H1 (cell line): ENCODE data around the gene CALCOCO2. TPM values are rescaled to one million over a fixed set of nuclear protein-coding genes. Genes with fewer than 3 reads are reported as not detected.

Experiments used
- CTCF ChIA-PET: fragments of 300-600 bp; sonication (Branson Sonifier 250); formaldehyde crosslinking; loops from one replicate; lab custom pipeline; 2021; ENCODE audit not compliant: partially characterized antibody; lab: Charles Lee
- POLR2A ChIA-PET: fragments of 300-600 bp; sonication (Branson Sonifier 250); formaldehyde crosslinking; loops from one replicate; lab custom pipeline; 2021; ENCODE audit warnings: inconsistent platforms; ENCODE audit not compliant: partially characterized antibody; lab: Charles Lee
- DNase-seq, 2 experiments: peaks; one replicate each; pipeline versions ENCODE4 v3.0.0 to v3.0.0-alpha.2; 2010 to 2022; ENCODE audit warnings: low spot score in 2 of 2, low read depth in 1 of 2, mixed read lengths in 1 of 2
- FAIRE-seq: peaks from 2 replicates; lab custom pipeline; 2011; peaks lifted over from hg19 to GRCh38; lab: Jason Lieb, UNC
- H2AFZ ChIP-seq: 2 replicates; pipeline ENCODE4 v1.8.1; 2012; ENCODE audit warnings: low read length, inconsistent platforms
- H2AK5ac ChIP-seq: 2 replicates; pipeline ENCODE4 v1.6.1; 2013; ENCODE audit warnings: low read depth, low read length
- H2BK120ac ChIP-seq: replicated peaks from 2 replicates; pipeline ENCODE3; 2013; ENCODE audit warnings: low read depth, low read length, inconsistent platforms
- H2BK12ac ChIP-seq: 2 replicates; pipeline ENCODE4 v1.6.1; 2013; ENCODE audit warnings: low read depth, low read length
- H2BK15ac ChIP-seq: 2 replicates; pipeline ENCODE4 v1.6.1; 2013; ENCODE audit warnings: low read length
- H2BK20ac ChIP-seq: 2 replicates; pipeline ENCODE4 v1.6.1; 2013; ENCODE audit warnings: low read length
- H2BK5ac ChIP-seq: 2 replicates; pipeline ENCODE4 v1.6.1; 2013; ENCODE audit warnings: low read depth, low read length
- H3K14ac ChIP-seq: 2 replicates; pipeline ENCODE4 v1.6.1; 2013; ENCODE audit warnings: inconsistent platforms; ENCODE audit not compliant: insufficient read length
- H3K18ac ChIP-seq: 2 replicates; pipeline ENCODE4 v1.6.1; 2013; ENCODE audit warnings: low read length; ENCODE audit errors: extremely low read depth
- H3K23ac ChIP-seq: 2 replicates; pipeline ENCODE4 v1.6.1; 2013; ENCODE audit warnings: inconsistent platforms; ENCODE audit not compliant: insufficient read length
- H3K23me2 ChIP-seq: 2 replicates; pipeline ENCODE4 v1.6.1; 2013; ENCODE audit warnings: low read depth, low read length
- H3K27ac ChIP-seq: 2 replicates; pipeline ENCODE4 v1.6.1; 2011; ENCODE audit warnings: low read depth, low read length, inconsistent platforms
- H3K27me3 ChIP-seq, 4 experiments: replicated peaks in 1 of 4; 1 replicate in 1 of 4; 2 replicates in 3 of 4; pipeline versions ENCODE4 v1.6.1 to v1.8.1; 2011 to 2013; ENCODE audit warnings: low read length in 3 of 4, mild to moderate bottlenecking in 3 of 4, inconsistent platforms in 2 of 4, mixed read lengths in 2 of 4, moderate library complexity in 1 of 4; ENCODE audit not compliant: control insufficient read depth in 3 of 4, insufficient read depth in 3 of 4; ENCODE audit errors: extremely low read depth in 1 of 4
- H3K36me3 ChIP-seq, 4 experiments: 2 replicates each; pipeline versions ENCODE4 v1.6.1 to v1.8.1; 2011 to 2013; ENCODE audit warnings: mild to moderate bottlenecking in 4 of 4, low read length in 3 of 4, moderate library complexity in 2 of 4, control low read depth in 1 of 4, inconsistent platforms in 1 of 4; ENCODE audit not compliant: insufficient read depth in 4 of 4, control insufficient read depth in 2 of 4
- H3K4ac ChIP-seq: replicated peaks from 2 replicates; pipeline ENCODE3; 2013; ENCODE audit warnings: low read length, low read depth, mixed read lengths, inconsistent platforms; ENCODE audit not compliant: insufficient read length
- H3K4me1 ChIP-seq, 4 experiments: replicated peaks in 1 of 4; 1 replicate in 1 of 4; 2 replicates in 3 of 4; pipeline versions ENCODE4 v1.6.1 to v1.8.1; 2011 to 2013; ENCODE audit warnings: low read length in 3 of 4, inconsistent platforms in 2 of 4, mixed read lengths in 1 of 4; ENCODE audit not compliant: insufficient read depth in 4 of 4, control insufficient read depth in 3 of 4
- H3K4me2 ChIP-seq, 2 experiments: 2 replicates each; pipeline versions ENCODE4 v1.6.1 to v1.8.1; 2011 to 2013; ENCODE audit warnings: low read depth in 2 of 2, low read length in 2 of 2, control low read depth in 1 of 2, inconsistent platforms in 1 of 2, mild to moderate bottlenecking in 1 of 2; ENCODE audit not compliant: insufficient read depth in 1 of 2
- H3K4me3 ChIP-seq, 4 experiments: fragments of 200-600, 300-600 bp in 1 of 4; sonication (generic), shearing (Covaris generic), sonication (Bioruptor Twin) in 1 of 4; 2 replicates each; pipeline versions ENCODE4 v1.5.1 to v1.8.1; 2011 to 2016; ENCODE audit warnings: low read length in 4 of 4, low read depth in 3 of 4, control low read depth in 2 of 4, inconsistent platforms in 2 of 4, mild to moderate bottlenecking in 2 of 4, mixed read lengths in 1 of 4, moderate library complexity in 1 of 4; ENCODE audit not compliant: insufficient read depth in 2 of 4; ENCODE audit errors: extremely low read depth in 1 of 4
- H3K56ac ChIP-seq: replicated peaks from 2 replicates; pipeline ENCODE3; 2013; ENCODE audit warnings: low read depth, mild to moderate bottlenecking, mixed read lengths, low read length, inconsistent platforms; ENCODE audit not compliant: insufficient read length
- H3K79me1 ChIP-seq: 2 replicates; pipeline ENCODE4 v1.6.1; 2013; ENCODE audit warnings: low read depth, low read length, control low read depth
- H3K79me2 ChIP-seq, 2 experiments: 2 replicates each; pipeline versions ENCODE4 v1.6.1 to v1.8.1; 2012 to 2013; ENCODE audit warnings: low read length in 2 of 2, mild to moderate bottlenecking in 2 of 2, inconsistent platforms in 1 of 2; ENCODE audit not compliant: insufficient read depth in 2 of 2, control insufficient read depth in 1 of 2
- H3K9ac ChIP-seq, 4 experiments: replicated peaks in 1 of 4; 1 replicate in 1 of 4; 2 replicates in 3 of 4; pipeline versions ENCODE4 v1.6.1 to v1.8.1; 2011 to 2013; ENCODE audit warnings: low read depth in 3 of 4, low read length in 3 of 4, control low read depth in 2 of 4, mild to moderate bottlenecking in 2 of 4, moderate library complexity in 2 of 4, inconsistent platforms in 1 of 4; ENCODE audit errors: extremely low read depth in 1 of 4
- H3K9me3 ChIP-seq, 2 experiments: 2 replicates each; pipeline versions ENCODE4 v1.6.1 to v1.8.1; 2012 to 2013; ENCODE audit warnings: mild to moderate bottlenecking in 2 of 2, moderate library complexity in 2 of 2, control low read depth in 1 of 2, inconsistent platforms in 1 of 2, low read depth in 1 of 2, low read length in 1 of 2, mixed read lengths in 1 of 2; ENCODE audit not compliant: insufficient read depth in 2 of 2
- H4K20me1 ChIP-seq, 2 experiments: replicated peaks in 1 of 2; 2 replicates each; pipeline versions ENCODE3 to v1.8.1; 2011 to 2013; ENCODE audit warnings: inconsistent platforms in 2 of 2, low read length in 2 of 2, mild to moderate bottlenecking in 1 of 2; ENCODE audit not compliant: insufficient read depth in 2 of 2, control insufficient read depth in 1 of 2
- H4K5ac ChIP-seq: 2 replicates; pipeline ENCODE4 v1.6.1; 2013; ENCODE audit warnings: low read length, low read depth, mixed read lengths, inconsistent platforms; ENCODE audit not compliant: insufficient read length
- H4K8ac ChIP-seq: 2 replicates; pipeline ENCODE4 v1.8.0; 2013; ENCODE audit warnings: mild to moderate bottlenecking, moderate library complexity, low read length, inconsistent platforms; ENCODE audit not compliant: insufficient read depth; ENCODE audit errors: extremely low read depth
- H4K91ac ChIP-seq: replicated peaks from 2 replicates; pipeline ENCODE3; 2013; ENCODE audit warnings: low read length, mixed read lengths, inconsistent platforms; ENCODE audit not compliant: insufficient read length
- CTCF ChIP-seq, 3 experiments: IDR thresholded peaks; 1 replicate in 2 of 3; 2 replicates in 1 of 3; pipeline versions ENCODE4 v1.5.1 to v1.6.1; 2011; ENCODE audit warnings: low read length in 3 of 3, mild to moderate bottlenecking in 3 of 3, inconsistent platforms in 2 of 3, low read depth in 1 of 3, moderate library complexity in 1 of 3; ENCODE audit not compliant: insufficient read depth in 1 of 3; ENCODE audit errors: control extremely low read depth in 1 of 3
- FOSL1 ChIP-seq: IDR thresholded peaks from 2 replicates; pipeline ENCODE4 v1.6.1; 2011; ENCODE audit warnings: mild to moderate bottlenecking, low read depth, low read length, moderate library complexity; ENCODE audit not compliant: insufficient read depth
- HDAC6 ChIP-seq: IDR thresholded peaks from one replicate; pipeline ENCODE4 v1.7.1; 2012; ENCODE audit warnings: low read depth, mild to moderate bottlenecking, inconsistent platforms, low read length, moderate library complexity
- JUN ChIP-seq: IDR thresholded peaks from 2 replicates; pipeline ENCODE4 v1.6.1; 2011; ENCODE audit warnings: low read depth, mild to moderate bottlenecking, improper control_type of control experiment, low read length
- KDM5A ChIP-seq: fragments of 200-600 bp; IDR thresholded peaks from 2 replicates; pipeline ENCODE4 v1.7.1; 2012; ENCODE audit warnings: mild to moderate bottlenecking, low read length, inconsistent platforms, mixed read lengths
- RAD21 ChIP-seq, 2 experiments: IDR thresholded peaks in 1 of 2; conservative IDR thresholded peaks in 1 of 2; 2 replicates each; pipeline ENCODE4 v1.6.1; 2011; ENCODE audit warnings: low read depth in 2 of 2, low read length in 2 of 2, improper control_type of control experiment in 1 of 2, inconsistent platforms in 1 of 2, mild to moderate bottlenecking in 1 of 2, moderate library complexity in 1 of 2
- RBBP5 ChIP-seq: IDR thresholded peaks from 2 replicates; pipeline ENCODE4 v1.7.1; 2012; ENCODE audit warnings: low read depth, mild to moderate bottlenecking, inconsistent platforms, low read length, moderate library complexity, borderline replicate concordance
- SP2 ChIP-seq: IDR thresholded peaks from 2 replicates; pipeline ENCODE4 v1.6.1; 2012; ENCODE audit warnings: mild to moderate bottlenecking, low read length, inconsistent platforms
- TCF12 ChIP-seq: IDR thresholded peaks from 2 replicates; pipeline ENCODE4 v1.6.1; 2011; ENCODE audit warnings: low read depth, mild to moderate bottlenecking, low read length
- YY1 ChIP-seq: IDR thresholded peaks from 2 replicates; pipeline ENCODE4 v1.6.1; 2011; ENCODE audit warnings: low read depth, mild to moderate bottlenecking, low read length
- WGBS, 2 experiments: shearing (Covaris generic) in 1 of 2; methylation state at CpG; one replicate each; pipeline versions ENCODE4 v1.1.6 to v1.1.7; 2013 to 2015; ENCODE audit warnings: low lambda C conversion rate in 2 of 2, mixed read lengths in 2 of 2, inconsistent platforms in 1 of 2, low coverage in 1 of 2, missing lambda C conversion rate in 1 of 2; ENCODE audit not compliant: insufficient replicate concordance in 2 of 2, insufficient coverage in 1 of 2, insufficient read length in 1 of 2; ENCODE audit errors: extremely low coverage in 1 of 2, missing lambda C conversion rate in 1 of 2; 5-methylcytosine and 5-hydroxymethylcytosine counted together
- polyA plus RNA-seq, 7 experiments: library from polyadenylated mRNA; depleted of rRNA in 3 of 7; stranded (reverse) in 5 of 7; unstranded in 2 of 7; fragments of >200 nt in 5 of 7; fragments of 200-250 nt in 2 of 7; gene quantifications; 1 replicate in 5 of 7; 2 replicates in 1 of 7; 4 replicates in 1 of 7; pipeline versions ENCODE4 v1.2.1 to v1.2.3, GENCODE V29; 2011 to 2013; ENCODE audit warnings: missing spikeins in 2 of 7, mixed read lengths in 2 of 7
- total RNA-seq: library from RNA; stranded (reverse); fragmentation: NEBNext Ultra II Directional; extraction: Animal tissue kit (Norgen Biotek cat#: 25700); gene quantifications from 2 replicates; pipeline ENCODE4 v1.2.1, GENCODE V29; 2021

The CALCOCO2 gene
- total and polyA plus RNA-seq, 2 of the 8 experiments (the other 6 are each of a cell fraction or from before 2014, with no cell fraction given), result 12.1 to 31.8 TPM

- H4K5ac ChIP-seq, result no peak overlapping the region
- H3K4me2 ChIP-seq, result no peak overlapping the region
- no peak overlapping the region for H2BK20ac ChIP-seq
- no peak overlapping the region for H3K23ac ChIP-seq
- no peak overlapping the region for H2BK5ac ChIP-seq
- H3K27ac ChIP-seq, result no peak overlapping the region
- no peak overlapping the region for H3K4ac ChIP-seq
- H3K36me3 ChIP-seq, result no peaks in the 10 kb centered on the region
- no peak overlapping the region for H2AFZ ChIP-seq
- no peak overlapping the region for H3K4me3 ChIP-seq
- no peaks in the 10 kb centered on the region for H3K4me1 ChIP-seq
- no peak overlapping the region for H3K56ac ChIP-seq
- no peaks in the 10 kb centered on the region for H3K79me2 ChIP-seq
- no peak overlapping the region for H4K8ac ChIP-seq
- H3K23me2 ChIP-seq, result no peaks in the 10 kb centered on the region
- no peak overlapping the region for H3K14ac ChIP-seq
- H3K27me3 ChIP-seq, result peaks cover 0 to 2% (median 0%) of the 10 kb centered on the region in 4 experiments; a peak in 1 of 7 replicates
- no peak overlapping the region for H2AK5ac ChIP-seq
- no peak overlapping the region for H4K91ac ChIP-seq
- ChIA-PET POLR2A (interaction anchor here (0.7 kb wide), 1 partner anchor 130 kb away, joined by 3 read pairs; no protein-coding TSS in a partner anchor), CTCF (interaction anchor here (0.7 to 88.5 kb wide), 10 partner anchors 9 to 163 kb away, joined by 3 to 2590 read pairs (median 5); partner anchors contain the start of gene ATP5MC1)
- no peak overlapping the region for H3K9ac ChIP-seq
- no peak overlapping the region for H2BK120ac ChIP-seq
- WGBS, 2 experiments, result 89% methylated on average over 11 of the region's 11 CpGs; no CpG with 5 or more reads in 1 of the 2 experiments
- DNase-seq (no peak), FAIRE-seq (no peak)
- H2BK15ac ChIP-seq, result no peak overlapping the region
- no peaks in the 10 kb centered on the region for H3K9me3 ChIP-seq
- no peaks in the 10 kb centered on the region for H3K79me1 ChIP-seq
- H2BK12ac ChIP-seq, result no peak overlapping the region
- H3K18ac ChIP-seq, result no peak overlapping the region
- no peaks in the 10 kb centered on the region for H4K20me1 ChIP-seq
- TF ChIP-seq RBBP5, result no peak
- no peak for TF ChIP-seq JUN
- no peak for TF ChIP-seq HDAC6
- no peak for TF ChIP-seq FOSL1
- no peak for TF ChIP-seq CTCF (IDR thresholded peaks at IDR 0.05; ENCODE audit: control extremely low read depth in 1 of 3, insufficient read depth in 1 of 3, low read depth in 1 of 3, low read length in 3 of 3)
- TF ChIP-seq TCF12, result no peak
- no peak for TF ChIP-seq YY1
- TF ChIP-seq SP2, result no peak
- TF ChIP-seq RAD21 (IDR thresholded peaks at IDR 0.05 in 1 of 2, conservative IDR thresholded peaks at IDR 0.05 in 1 of 2; ENCODE audit: low read depth in 2 of 2, low read length in 2 of 2), result no peak
- TF ChIP-seq KDM5A, result no peak
Observed at GRCh38 chr17:48799069-48799723, 31.6 kb upstream of the CALCOCO2 start.
